HepG2 (cell line): ENCODE measurements around the gene TOR1AIP1. TPM values are rescaled to one million over a fixed set of nuclear protein-coding genes. Genes with fewer than 3 reads are reported as not detected.

Experiments
- ATAC-seq: fragments of 200-7000 bp; cut with Tn5 transposase; 3 replicates; pipeline ENCODE4 v1.9.1; 2020; ENCODE audit warnings: mild to moderate bottlenecking, moderate library complexity
- BruUV-seq: library from RNA; stranded (reverse); fragments of 400-500 nt; replicated peaks from 2 replicates; lab custom pipeline; 2021; lab: Mats Ljungman, UMichigan
- CTCF ChIA-PET: fragments of 300-600 bp; formaldehyde crosslinking; extraction: SDS; loops from one replicate; lab custom pipeline; 2021; ENCODE audit warnings: low total read pairs, inconsistent platforms, low intra/inter-chr PET ratio; lab: Yijun Ruan, JAX
- POLR2A ChIA-PET: fragments of 350-600 bp; sonication (Branson Sonifier 250); formaldehyde crosslinking; loops from one replicate; lab custom pipeline; 2020; ENCODE audit warnings: antibody characterized with exemption, inconsistent platforms; lab: Yijun Ruan, JAX
- DNase-seq: peaks from one replicate; pipeline ENCODE4 v3.0.0-alpha.2; 2015; ENCODE audit warnings: low spot score
- FAIRE-seq: peaks from 3 replicates; lab custom pipeline; 2011; peaks lifted over from hg19 to GRCh38; lab: Jason Lieb, UNC
- H2AFZ ChIP-seq: one replicate; pipeline ENCODE4 v1.6.1; 2011; ENCODE audit warnings: low read length, inconsistent platforms
- H3K27ac ChIP-seq: fragments of 300-600 bp; 3 replicates; pipeline ENCODE4 v1.8.0; 2011; ENCODE audit warnings: mixed run types, mild to moderate bottlenecking, mixed read lengths, low read length, inconsistent platforms; ENCODE audit not compliant: insufficient read depth; ENCODE audit errors: extremely low read length
- H3K27me3 ChIP-seq, 2 experiments: fragments of 200-600 bp in 1 of 2; 2 replicates in 1 of 2; 3 replicates in 1 of 2; pipeline versions ENCODE4 v1.6.0 to v1.8.0; 2011; ENCODE audit warnings: low read length in 2 of 2, mild to moderate bottlenecking in 2 of 2, moderate library complexity in 2 of 2, inconsistent platforms in 1 of 2; ENCODE audit not compliant: insufficient read depth in 2 of 2, control insufficient read depth in 1 of 2
- H3K36me3 ChIP-seq, 2 experiments: fragments of 200-600 bp in 1 of 2; replicated peaks in 1 of 2; 2 replicates in 1 of 2; 3 replicates in 1 of 2; pipeline versions ENCODE4 v1.5.1 to v1.8.0; 2011; ENCODE audit warnings: low read length in 2 of 2, inconsistent platforms in 1 of 2; ENCODE audit not compliant: insufficient read depth in 2 of 2, control insufficient read depth in 1 of 2
- H3K4me1 ChIP-seq: 2 replicates; pipeline ENCODE4 v1.5.1; 2012; ENCODE audit warnings: low read length, inconsistent platforms; ENCODE audit not compliant: insufficient read depth
- H3K4me2 ChIP-seq: 2 replicates; pipeline ENCODE4 v1.6.0; 2011; ENCODE audit warnings: low read depth, low read length, inconsistent platforms
- H3K4me3 ChIP-seq, 3 experiments: fragments of 200-600 bp in 1 of 3; sonication (generic), shearing (Covaris generic) in 1 of 3; replicated peaks in 1 of 3; 2 replicates each; pipeline ENCODE4 v1.5.1; 2011 to 2016; ENCODE audit warnings: low read length in 3 of 3, inconsistent platforms in 2 of 3, low read depth in 2 of 3, mild to moderate bottlenecking in 2 of 3, control low read depth in 1 of 3, mixed read lengths in 1 of 3; ENCODE audit not compliant: insufficient read depth in 1 of 3
- H3K79me2 ChIP-seq: one replicate; pipeline ENCODE4 v1.6.1; 2011; ENCODE audit warnings: low read length, inconsistent platforms; ENCODE audit not compliant: insufficient read depth
- H3K9ac ChIP-seq: 2 replicates; pipeline ENCODE4 v1.6.0; 2011; ENCODE audit warnings: mild to moderate bottlenecking, low read depth, low read length, inconsistent platforms; ENCODE audit not compliant: insufficient read depth
- H3K9me3 ChIP-seq: 2 replicates; pipeline ENCODE4 v1.5.1; 2012; ENCODE audit warnings: mild to moderate bottlenecking, low read length
- H4K20me1 ChIP-seq: 2 replicates; pipeline ENCODE4 v1.6.0; 2011; ENCODE audit warnings: inconsistent platforms, mild to moderate bottlenecking, low read length, moderate library complexity; ENCODE audit not compliant: insufficient read depth
- ZBTB4 ChIP-seq: sonication (generic); formaldehyde crosslinking; IDR thresholded peaks from 2 replicates; pipeline ENCODE4 v1.4.0; 2020; ENCODE audit warnings: missing genetic modification reagents, mild to moderate bottlenecking, borderline replicate concordance
- ZNF329 ChIP-seq: sonication (generic); formaldehyde crosslinking; IDR thresholded peaks from 2 replicates; pipeline ENCODE4 v1.9.0; 2021; ENCODE audit warnings: low read depth, mild to moderate bottlenecking, missing genetic modification reagents
- ZNF816 ChIP-seq: sonication (generic); formaldehyde crosslinking; IDR thresholded peaks from 2 replicates; pipeline ENCODE4 v1.8.0; 2022; ENCODE audit warnings: missing genetic modification reagents, mild to moderate bottlenecking, borderline replicate concordance
- WGBS: methylation state at CpG from one replicate; pipeline ENCODE4 v1.1.6; 2017; ENCODE audit warnings: low lambda C conversion rate; 5-methylcytosine and 5-hydroxymethylcytosine counted together
- in situ Hi-C: cut with HindIII; loops from 2 replicates; pipeline ENCODE4 v1.10.0; 2017; ENCODE audit warnings: low pct_unique_long_range_greater_than_20kb; ENCODE audit not compliant: extremely low pct_ligation_motif_present
- intact Hi-C: fragments of 100-400 bp; cut with micrococcal nuclease; formaldehyde crosslinking; loops from one replicate; pipeline ENCODE4 v1.10.0; 2022; ENCODE audit not compliant: unreplicated experiment
- polyA plus RNA-seq, 8 experiments: library from polyadenylated mRNA; depleted of rRNA in 3 of 8; stranded (reverse) in 7 of 8; unstranded in 1 of 8; fragments of >200 nt; fragmentation: Illumina TruSeq in 4 of 8; extraction: Trizol in 4 of 8; gene quantifications; 2 replicates each; pipeline versions ENCODE4 v1.2.1 to v1.2.3, GENCODE V29; 2011 to 2016; ENCODE audit warnings: low read depth in 4 of 8, missing spikeins in 1 of 8, mixed read lengths in 1 of 8; ENCODE audit not compliant: insufficient read depth in 1 of 8
- total RNA-seq, 5 experiments: library from RNA; depleted of rRNA; stranded (reverse); fragments of >200 nt; fragmentation: Illumina TruSeq; extraction: Trizol; gene quantifications; 2 replicates each; pipeline ENCODE4 v1.2.3, GENCODE V29; 2016; ENCODE audit warnings: low read depth in 1 of 5

The TOR1AIP1 gene
- total and polyA plus RNA-seq, 2 of the 13 experiments (the other 11 are each of a cell fraction or from before 2014, with no cell fraction given) = 15.6 to 29.0 TPM

DNA sequence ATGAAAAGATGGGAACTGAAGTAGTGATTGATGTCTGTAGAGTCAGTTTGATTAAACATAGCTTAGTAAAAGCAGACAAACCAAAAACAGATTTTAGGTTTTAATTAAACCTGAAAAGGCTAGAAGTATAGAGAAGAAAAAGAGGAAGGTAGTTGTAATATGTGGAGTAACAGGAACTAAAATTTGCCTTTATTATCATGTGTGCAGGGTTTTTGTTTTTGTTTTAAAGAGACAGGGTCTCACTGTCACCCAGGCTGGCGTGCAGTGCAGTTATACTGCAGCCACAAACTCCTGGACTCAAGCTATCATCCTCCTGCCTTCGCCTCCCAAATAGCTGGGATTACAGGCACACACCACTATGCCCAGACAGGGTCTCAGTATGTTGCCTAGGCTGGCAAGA lies 6.0 kb downstream of the TOR1AIP1 start:
- no peak for FAIRE-seq

More for the DNA sequence above, 6.0 kb downstream of the TOR1AIP1 start:
- ATAC-seq (no peak), DNase-seq (no peak)
- Histone ChIP-seq H4K20me1 (no peaks in the 10 kb centered on the region), H3K36me3 (peaks cover 5 to 33% of the 10 kb centered on the region in 2 experiments), H2AFZ (no peak overlapping the region), H3K27me3 (no peaks in the 10 kb centered on the region; a peak in 1 of 5 replicates), H3K9ac (no peak overlapping the region), H3K4me1 (peaks cover 16% of the 10 kb centered on the region), H3K79me2 (peaks cover 25% of the 10 kb centered on the region), H3K9me3 (no peaks in the 10 kb centered on the region), H3K4me2 (no peak overlapping the region), H3K4me3 (no peak overlapping the region), H3K27ac (no peak overlapping the region)
- intact Hi-C loops = no loop called here
- POLR2A ChIA-PET = no interaction called here
- in situ Hi-C loops = no loop called here
- TF ChIP-seq ZBTB4 (CRISPR knock-in tag) = no peak
- TF ChIP-seq ZNF816 (CRISPR knock-in tag) = no peak
- TF ChIP-seq ZNF329 (CRISPR knock-in tag) = no peak
- 93% methylated on average over 2 of the region's 2 CpGs for WGBS
- no TSS peak for BruUV-seq
- CTCF ChIA-PET = no interaction called here
